GM19099 (cell line): ENCODE data around the gene DPEP3.

Experiments
- POLR2A ChIP-seq: IDR thresholded peaks from 3 replicates; pipeline ENCODE4 v1.6.1; 2011; ENCODE audit warnings: low read depth; ENCODE audit not compliant: insufficient read length; ENCODE audit errors: extremely low read depth

Gene DPEP3, protein sequence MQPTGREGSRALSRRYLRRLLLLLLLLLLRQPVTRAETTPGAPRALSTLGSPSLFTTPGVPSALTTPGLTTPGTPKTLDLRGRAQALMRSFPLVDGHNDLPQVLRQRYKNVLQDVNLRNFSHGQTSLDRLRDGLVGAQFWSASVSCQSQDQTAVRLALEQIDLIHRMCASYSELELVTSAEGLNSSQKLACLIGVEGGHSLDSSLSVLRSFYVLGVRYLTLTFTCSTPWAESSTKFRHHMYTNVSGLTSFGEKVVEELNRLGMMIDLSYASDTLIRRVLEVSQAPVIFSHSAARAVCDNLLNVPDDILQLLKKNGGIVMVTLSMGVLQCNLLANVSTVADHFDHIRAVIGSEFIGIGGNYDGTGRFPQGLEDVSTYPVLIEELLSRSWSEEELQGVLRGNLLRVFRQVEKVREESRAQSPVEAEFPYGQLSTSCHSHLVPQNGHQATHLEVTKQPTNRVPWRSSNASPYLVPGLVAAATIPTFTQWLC

DNA sequence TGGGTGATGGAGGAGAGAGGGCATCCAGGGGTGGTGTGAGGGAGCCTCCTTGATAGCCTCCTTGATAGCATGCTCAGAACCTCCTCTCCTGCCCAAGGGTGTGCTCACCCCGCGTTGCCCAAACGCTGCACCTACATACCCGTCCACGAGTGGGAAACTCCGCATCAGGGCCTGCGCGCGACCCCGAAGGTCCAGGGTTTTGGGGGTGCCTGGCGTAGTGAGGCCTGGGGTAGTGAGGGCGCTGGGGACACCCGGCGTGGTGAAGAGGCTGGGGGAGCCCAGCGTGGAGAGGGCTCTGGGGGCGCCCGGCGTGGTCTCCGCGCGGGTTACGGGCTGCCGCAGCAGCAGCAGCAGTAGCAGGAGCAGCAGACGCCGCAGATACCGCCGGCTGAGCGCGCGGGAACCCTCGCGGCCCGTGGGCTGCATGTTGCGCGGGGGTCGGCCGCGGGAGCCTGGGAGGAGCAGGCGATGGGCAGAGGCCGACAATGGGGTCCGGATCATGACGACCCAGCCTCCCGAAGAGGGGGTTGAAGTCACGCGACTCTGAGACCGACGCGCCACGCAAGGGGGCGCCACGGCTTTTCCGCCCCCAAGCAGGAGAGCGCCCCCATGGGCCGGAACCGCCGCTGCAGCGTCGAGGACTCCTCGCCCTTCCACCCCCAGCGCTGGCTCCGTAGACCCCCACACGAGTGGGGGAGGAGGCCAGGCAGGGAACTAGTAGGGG, at the start of gene DPEP3:
DPEP3 (minus strand) TSS at position 545 of the 724 bp plus-strand sequence; CDS start at position 426, 119 bp downstream.
- no peak for TF ChIP-seq POLR2A

DNA sequence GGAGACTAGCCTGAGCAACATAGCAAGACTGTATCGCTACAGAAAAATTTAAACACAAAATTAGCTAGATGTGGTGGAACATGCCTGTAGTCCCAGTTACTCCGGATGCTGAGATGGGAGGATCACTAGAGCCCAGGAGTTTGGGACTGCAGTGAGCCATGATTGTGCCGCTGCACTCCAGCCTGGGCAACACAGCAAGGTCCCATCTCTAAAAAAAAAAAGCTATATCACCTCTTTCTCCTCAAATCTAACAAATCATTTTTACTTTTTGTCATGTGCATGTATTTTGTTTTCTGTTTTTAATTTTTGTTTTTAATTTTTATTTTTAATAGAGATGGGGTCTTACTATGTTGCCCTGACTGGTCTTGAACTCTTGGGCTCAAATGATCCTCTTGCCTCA, 48.7 kb upstream of the DPEP3 start:
- no peak for TF ChIP-seq POLR2A

DNA sequence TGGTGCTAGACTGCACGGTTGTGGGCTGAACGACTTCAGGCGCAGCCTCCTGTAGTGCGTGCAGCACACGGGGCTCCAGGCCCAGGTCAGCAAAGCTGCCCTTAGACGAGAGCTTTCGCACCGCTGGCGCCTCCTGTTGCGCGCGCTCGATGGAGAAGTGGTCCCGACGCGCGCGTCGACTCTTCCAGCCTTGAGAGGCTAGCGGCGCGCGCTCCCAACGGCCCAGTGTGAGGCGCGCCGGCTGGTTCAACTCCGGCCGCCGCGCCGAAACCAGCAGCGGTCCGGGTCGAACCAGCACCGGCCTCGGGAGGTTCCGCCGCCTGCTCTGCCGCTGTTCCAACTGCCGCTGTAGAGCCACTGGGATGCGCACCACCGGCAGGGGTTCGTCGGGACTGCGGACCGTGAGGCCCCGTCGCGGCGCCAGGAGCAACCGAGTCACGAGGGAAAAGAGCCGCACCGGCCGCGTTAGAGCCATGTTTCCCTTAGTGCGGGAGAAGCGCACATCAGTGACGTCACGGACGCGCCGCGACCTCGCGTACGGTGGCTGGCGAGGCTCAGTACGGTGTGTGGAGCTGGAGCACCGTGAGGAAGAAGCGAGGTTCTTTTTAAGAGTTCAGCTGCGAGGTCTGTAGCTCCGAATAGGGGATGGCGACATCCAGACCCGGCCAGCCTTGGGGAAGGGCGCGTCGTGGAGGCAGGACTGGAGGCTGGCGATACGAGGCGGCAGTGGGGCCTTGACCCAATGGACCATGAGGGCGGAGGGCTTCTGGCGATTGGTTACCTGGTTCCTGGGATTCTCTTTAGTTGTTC, 42.6 kb upstream of the DPEP3 start, which contains the start of the genes DDX28 and DUS2:
DDX28 (minus strand) TSS at position 505 of the 810 bp plus-strand sequence; CDS start at position 475, 30 bp downstream.
DUS2 (plus strand) TSS at position 557 of the 810 bp plus-strand sequence. CDS start 14,740 bp downstream, outside the sequence.
- TF ChIP-seq POLR2A: peak; percentile 80

DNA sequence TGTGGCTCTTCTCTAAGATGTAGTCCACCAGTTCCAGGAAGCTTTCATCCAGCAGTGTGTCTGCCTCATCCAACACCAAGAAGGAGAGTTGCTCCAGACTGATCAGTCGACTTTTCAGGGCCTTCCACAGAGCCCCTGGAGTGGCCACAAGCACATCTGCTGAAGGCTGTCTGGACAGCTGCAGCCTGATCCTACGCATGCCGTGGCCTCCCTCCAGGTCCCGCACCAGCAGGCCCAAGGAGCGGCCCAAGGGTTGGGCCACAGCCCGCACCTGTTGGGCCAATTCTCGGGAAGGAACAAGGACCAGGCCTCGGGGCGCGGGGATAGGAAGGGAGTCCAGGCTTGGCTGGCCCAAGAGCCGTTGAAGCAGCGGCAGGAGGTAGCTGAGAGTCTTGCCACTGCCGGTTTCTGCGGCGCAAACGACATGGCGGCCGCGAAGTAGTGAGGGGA, 42.0 kb upstream of the DPEP3 start:
- TF ChIP-seq POLR2A: no peak

DNA sequence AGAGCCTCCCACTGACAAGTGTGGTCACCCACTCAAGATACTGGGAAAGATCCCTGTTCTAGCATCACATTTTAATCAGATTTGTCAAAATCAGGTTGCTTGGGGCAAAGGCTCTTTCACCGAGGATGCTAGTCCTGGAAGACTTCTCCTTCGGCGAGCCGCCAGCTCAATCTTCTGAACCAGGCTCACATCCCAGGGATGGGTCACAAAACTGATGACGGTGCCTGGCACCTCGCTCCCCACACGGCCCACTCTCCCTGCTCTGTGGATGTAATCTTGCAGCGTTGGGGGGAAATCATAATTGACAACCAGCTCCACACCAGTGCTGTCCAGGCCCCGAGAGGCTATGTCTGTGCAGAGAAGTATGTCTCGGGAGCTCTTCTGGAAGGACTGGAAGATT, 41.2 kb upstream of the DPEP3 start:
- TF ChIP-seq POLR2A: no peak

DNA sequence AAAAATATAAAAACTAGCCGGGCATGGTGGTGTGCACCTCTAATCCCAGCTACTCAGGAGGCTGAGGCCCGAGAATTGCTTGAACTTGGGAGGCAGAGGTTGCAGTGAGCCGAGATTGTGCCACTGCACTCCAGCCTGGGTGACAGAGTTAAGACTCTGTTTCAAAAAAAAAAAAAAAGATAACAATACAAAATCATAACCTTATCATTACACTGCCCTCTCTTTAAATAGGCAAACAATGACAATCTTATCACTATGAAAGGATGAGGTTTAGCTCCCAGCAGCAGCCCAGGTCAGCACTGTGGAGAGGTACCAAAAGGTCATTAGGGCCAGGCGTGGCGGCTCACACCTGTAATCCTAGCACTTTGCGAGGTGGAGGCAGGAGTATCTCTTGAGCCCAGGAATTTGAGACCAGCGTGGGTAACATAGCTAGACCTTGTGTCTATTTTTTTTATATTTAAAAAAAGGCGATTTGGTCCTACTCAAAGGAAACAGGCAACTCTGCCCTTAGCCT, 38.9 kb upstream of the DPEP3 start:
- no peak for TF ChIP-seq POLR2A

DNA sequence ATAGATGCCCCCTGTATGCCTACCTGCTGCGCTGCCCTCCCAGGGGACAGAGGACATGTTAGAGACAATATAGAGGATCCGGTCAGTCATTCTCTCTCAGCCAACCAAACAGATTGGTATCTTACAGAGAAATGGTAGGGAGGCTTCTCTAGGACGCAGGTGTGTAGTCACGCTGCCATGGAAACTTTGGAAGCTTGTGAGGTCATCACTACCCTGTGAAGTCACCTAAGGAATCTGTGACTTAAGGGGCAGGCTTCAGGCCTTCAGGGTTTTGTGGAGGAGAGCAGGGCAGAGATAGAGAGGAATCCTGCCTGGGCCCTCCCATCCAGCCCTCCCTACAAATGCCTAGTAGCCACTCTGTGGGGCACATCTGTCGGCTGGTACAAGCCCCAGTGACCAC, 35.4 kb upstream of the DPEP3 start, which contains the start of gene DPEP2NB:
DPEP2NB (minus strand) TSS at position 231 of the 400 bp plus-strand sequence; CDS start at position 90, 141 bp downstream.
- TF ChIP-seq POLR2A: no peak

DNA sequence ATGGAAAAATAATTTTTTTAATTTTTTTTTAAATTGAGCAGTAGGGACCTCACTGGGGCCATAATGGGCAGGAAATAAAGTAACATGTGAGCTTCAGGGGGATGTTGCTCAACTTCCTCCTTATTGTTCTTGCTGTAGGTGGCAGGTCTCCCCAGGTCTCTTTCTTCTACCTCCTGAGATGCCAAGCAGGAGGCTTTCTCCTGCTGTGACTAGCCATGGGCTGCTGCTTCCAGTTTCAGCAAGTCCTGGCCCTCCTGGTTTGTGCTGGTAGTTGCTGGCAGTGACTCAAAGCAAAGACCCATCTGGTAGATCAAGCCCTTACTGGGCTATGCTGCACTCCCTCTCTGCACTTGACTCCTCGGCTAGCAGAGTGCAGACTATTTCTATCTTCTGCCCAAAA, 33.1 kb upstream of the DPEP3 start:
- TF ChIP-seq POLR2A: no peak

DNA sequence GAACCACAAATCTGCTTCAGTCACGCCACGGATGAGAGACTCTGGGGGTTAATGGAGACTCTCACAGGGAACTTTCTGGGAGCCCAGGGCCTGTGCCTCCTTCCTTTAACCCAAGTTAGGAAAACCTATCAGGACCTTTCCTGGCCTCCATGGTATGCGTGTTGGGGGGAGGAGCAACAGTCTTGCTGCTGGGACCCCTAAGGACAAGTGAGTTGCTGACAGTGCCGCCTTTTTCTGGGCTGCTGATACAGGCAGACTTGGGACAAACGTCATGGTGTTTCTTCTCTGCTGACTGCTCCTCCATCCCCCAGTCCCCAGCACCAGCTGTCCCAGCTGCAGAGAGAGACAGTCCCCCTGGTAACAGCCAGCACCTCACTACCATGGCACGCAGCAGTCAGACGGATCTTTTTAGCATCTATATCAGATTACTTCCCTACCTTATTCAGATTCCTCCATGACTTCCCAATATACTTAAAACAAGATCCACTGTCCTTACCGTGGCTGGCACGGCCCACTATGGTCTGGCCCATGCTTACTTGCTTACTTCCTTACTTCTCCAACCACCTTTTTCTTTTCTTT, 28.9 kb upstream of the DPEP3 start:
- TF ChIP-seq POLR2A: no peak

DNA sequence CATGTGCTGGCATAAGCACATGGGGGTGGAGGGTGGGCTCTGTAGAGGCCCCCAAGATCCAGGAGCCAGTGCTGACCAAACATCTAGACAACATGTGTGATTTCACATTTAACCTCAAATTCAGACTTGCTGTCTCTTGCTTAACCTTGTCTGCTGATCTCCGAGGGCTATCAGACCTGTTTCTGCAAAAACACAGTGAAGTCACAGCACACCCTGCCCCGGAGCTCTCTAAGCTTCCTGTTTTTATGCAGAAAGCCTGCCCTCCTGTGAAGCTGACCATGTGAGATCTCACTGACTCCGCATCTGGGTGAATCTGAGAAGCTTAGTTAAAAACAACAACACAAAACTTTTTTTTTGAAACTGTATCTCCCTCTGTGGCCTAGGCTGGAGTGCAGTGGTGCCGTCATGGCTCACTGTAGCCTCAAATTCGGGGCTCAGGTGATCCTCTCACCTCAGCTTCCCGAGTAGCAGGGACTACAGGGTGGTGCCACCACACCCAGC, 25.5 kb upstream of the DPEP3 start:
- no peak for TF ChIP-seq POLR2A

DNA sequence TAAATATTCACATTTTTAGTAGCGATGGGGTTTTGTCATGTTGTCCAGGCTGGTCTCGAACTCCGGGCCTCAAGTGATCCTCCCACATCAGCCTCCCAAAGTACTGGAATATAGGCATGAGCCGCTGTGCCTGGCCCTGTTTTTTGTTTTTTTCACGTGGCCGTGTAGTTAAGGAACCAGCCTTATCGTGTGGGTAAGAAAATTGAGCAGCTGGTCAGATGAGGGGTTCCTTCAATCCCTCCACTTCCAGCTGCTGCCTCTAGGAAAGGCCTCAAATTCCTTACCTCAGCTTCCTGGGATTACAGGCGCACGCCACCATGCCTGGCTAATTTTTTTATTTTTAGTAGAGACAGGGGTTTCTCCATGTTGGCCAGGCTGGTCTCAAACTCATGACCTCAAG, 24.9 kb upstream of the DPEP3 start:
- TF ChIP-seq POLR2A: no peak

DNA sequence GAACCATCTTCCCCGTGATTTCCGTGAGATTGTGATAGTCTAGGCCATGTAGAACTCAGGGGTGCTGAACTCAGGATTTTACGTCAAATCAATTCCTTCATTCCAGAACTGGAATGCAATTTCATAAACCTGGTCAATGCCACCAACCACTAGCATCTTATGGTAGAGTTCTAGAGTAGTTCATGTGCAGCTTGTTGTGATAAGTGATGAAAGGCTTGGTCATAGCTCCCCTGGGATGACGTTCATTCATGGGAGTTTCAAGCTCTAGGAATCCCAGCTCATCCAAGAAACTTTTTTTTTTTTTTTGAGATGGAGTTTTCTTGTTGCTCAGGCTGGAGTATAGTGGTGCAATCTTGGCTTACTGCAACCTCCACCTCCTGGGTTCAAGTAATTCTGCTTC, 22.7 kb upstream of the DPEP3 start:
- no peak for TF ChIP-seq POLR2A

DNA sequence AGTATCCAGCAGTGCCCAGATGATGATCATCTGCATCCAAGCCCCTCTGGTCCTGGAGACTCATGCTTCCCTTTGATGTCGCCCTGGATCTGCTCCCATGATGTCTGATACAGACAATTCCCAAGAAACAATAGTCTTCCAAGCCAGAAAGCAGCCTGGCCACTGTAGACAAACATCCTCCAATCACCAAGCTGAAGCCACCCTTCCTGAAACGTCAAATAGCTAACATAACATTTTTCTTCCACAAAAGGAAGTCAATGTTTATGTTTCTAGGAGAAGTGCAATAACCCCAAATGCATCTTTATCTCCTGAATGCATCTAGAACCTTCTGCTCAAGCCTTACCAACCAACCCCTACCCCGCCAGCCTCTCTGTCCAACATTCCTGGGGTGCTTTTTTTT, 20.2 kb upstream of the DPEP3 start:
- TF ChIP-seq POLR2A: no peak

DNA sequence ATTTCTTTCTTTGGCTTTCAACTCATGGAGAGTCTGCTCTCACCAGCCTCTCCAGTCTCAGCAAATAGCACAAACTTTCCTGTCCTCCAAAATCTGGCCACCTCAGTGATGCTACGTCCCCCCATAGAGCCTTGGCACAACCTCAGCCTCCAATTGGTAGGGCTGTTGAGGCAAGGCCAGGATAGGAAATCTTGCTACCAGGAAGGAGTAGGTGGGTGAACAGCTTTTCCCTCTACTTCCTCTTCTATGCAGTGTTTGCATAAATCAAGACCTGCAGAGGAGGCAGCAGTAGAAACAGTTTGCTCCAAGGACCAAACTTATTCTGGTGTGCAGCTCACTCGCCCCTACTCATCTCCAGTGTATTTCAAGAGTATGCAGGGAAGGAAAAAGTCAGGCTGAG, 19.7 kb upstream of the DPEP3 start:
- TF ChIP-seq POLR2A: no peak
